ENCODE measurements around the gene FICD.
A peak's percentile ranks its signal among the peaks of the same experiment; 100 is the strongest.
"Not testable (repeated sequence)": the region's sequence is repeated elsewhere in the genome, so short reads cannot be mapped to it uniquely, and the experiment has no call there.

The FICD gene

DNA sequence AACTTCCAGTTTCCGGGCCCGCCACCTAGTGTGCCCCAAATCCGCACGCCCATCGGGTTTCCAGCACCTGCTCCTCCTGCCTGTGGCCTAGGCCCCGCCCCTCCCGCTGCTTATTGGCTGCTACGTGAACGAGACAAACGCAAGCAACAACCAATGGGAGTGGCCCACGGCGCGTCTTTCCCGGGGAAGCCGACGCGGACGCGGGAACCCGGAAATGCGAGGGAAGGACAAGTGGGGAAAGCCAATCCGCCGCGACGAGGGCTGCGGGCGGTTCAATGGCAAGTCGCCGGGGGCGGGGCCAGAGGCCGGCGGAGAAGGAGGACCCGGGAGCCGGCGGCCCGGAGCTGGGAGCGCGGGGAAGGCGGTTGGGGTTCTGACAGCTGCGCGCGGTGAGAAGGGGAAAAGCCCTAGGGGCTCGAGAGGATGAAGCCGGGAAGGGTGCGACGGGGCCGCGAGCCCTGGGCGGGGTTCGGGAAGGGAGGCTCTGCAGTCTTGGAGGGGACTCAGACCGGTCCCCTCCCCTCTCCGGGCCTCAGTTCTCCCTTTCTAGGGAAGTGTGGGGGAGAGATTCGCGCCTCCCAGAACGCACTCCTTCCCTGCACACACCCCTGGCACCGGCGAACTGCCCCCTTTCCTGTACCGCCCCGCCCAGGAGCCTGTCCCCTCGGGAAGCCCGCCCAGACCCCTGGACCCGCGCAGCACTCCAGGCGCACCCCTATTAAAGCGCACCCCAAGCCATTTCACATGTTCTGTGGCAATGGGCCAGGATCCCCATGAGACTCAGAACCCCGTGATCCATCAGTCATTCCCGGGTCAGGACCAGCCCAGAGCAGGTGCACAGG is at the start of gene FICD:
TSS of gene FICD (plus strand) at position 305 of the 842 bp plus-strand sequence. CDS start 1,696 bp downstream, outside the sequence.
- DNase-seq (ENCODE audit: low read depth in 2 of 3, low spot score in 1 of 3) = peak; percentile 99 to 100 (median 99)

DNA sequence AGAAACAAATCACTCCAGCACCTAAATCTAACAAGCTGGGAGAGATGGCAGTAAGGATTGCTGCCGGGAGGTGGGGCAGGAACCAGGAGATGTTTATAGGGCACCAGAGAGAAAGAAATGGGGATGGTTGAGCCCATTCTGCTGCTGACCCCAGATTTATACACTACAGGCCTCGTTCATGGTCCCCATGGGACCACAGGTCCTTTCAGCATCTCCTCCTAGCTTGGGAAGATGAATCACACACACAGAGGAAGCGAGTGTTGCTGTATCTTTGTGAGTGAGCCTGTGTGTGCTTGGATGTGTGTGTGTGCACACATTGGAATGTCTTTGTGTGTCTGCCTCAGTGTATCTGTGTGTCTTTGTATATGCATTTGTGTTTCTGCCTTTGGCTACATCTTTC is 49.7 kb upstream of the FICD start:
- no peak for DNase-seq (ENCODE audit: low read depth in 2 of 3, low spot score in 1 of 3)

DNA sequence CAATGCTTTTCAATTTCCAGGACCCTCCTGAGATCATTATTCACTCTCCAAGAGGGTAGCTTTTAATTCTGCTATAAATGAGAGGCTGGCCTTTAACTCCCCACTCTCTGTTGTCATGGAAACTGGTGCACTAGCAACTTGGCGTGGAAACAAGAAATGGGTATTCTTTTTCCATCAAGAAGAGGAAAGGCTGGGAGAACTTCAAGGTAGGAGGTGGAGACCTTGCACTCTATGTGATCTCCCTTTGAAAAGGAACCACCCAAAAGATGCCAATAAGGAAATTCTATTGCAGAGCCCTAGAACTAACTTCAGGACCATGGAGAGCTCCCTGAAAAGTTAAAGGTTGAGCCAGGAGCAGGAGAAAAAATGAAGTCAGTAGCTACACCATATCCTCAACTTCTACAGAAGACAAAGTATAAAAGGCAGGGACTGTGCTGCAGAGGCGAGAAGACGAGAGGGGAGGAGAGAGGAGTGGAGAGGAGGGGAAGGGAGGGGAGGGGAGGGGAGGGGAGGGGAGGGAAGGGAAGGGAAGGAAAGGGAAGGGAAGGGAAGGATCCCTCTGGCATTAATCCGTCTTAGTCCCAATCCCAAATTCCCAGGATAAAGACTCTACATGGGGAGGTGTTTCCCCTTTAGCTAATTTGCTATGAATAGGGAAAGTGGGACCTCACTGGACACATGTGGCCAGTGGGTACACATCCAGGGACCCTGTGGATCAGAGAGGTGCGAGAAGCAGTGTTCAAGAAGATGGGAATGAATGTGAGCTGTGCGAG is 46.7 kb upstream of the FICD start:
- peak in 1 of 3 donors; percentile 24 for DNase-seq (ENCODE audit: low read depth in 2 of 3, low spot score in 1 of 3)

DNA sequence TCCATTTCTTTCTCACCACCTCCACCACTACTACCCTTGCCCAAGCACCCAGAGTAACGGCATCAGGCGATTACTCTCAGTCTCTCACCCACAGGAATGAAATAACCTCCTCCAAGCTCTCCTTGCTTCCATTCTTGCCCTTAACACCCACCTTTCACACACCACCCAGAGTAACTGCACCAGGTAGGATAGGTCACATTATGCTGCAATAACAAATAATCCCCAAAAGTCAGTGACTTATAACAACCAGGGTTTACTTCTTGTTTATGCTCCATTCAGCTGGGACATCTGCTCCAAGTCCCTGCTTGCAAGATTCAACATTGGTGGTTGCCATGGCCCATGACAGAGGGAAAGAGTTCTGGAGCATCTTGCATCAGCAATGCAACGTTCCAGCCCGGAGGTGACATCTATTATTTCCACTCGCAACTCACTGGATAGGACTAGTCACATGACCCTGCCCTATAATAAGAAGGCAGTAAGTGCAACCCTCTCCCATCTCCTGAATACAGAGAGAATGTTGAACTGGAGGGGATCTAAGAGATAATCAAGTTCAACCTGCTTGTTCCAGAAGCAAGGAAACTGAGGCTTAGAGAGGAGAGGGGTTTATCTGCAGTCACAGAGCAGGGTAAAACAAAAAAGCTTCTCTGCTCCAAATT is 41.5 kb upstream of the FICD start:
- DNase-seq (ENCODE audit: low read depth in 2 of 3, low spot score in 1 of 3) = no peak

DNA sequence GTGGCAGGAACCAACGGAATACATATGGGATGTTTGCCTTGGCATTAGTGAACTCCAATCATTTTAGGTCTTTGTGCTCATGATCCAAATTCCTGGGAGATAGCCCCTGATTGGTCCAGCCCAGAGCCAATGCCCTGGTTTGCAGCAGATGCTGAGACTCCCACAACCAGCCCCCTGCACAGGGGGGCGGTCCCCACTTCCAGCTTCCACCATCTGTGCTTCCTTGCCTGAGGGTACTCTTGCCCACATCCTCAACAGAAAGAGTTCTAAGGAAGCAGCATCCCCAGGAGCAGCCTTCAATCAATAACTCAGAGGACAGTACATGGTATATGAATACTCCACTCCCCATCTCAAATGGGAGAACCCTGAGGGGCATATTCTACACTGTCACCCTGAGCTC is 39.7 kb upstream of the FICD start:
- DNase-seq (ENCODE audit: low read depth in 2 of 3, low spot score in 1 of 3) = no peak

DNA sequence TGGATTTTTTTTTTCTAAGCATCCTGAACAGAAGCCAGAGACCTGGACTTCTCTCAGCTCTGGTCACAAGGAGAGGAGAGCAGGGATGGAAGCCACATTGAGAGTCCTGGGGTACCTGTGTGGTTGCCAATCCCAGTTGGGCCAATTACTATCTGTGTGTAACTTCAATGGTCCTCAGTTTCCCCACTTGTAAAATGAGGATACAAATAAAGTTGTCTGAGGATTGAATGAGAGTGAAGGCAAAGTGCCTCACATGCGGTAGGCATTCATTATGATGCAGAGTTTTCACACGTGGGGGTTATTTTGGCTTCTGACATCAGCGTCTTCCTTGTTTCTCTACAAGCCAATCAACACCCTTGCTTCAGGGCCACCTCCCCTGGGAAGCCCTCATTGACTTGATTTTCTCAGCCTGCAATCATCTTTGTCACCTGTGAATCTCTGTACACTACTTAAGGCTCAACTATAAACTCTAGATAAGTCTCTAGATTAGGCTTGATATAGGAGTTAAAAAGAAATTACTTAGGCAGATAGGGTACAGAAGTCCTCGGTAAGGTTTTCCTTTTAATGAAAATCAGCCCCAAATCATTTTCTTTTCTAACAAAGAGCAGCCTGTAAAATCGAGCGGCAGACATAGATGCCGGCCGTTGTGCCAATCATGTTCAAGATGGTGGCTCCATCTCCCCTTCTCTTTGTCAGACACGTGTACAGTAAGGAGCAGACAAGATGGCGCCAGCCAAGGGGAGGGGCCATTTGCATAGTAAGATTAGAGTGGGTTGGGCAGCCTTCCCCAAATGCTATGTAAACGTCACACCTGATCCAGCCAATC is 37.8 kb upstream of the FICD start:
- DNase-seq (ENCODE audit: low read depth in 2 of 3, low spot score in 1 of 3) = no peak

DNA sequence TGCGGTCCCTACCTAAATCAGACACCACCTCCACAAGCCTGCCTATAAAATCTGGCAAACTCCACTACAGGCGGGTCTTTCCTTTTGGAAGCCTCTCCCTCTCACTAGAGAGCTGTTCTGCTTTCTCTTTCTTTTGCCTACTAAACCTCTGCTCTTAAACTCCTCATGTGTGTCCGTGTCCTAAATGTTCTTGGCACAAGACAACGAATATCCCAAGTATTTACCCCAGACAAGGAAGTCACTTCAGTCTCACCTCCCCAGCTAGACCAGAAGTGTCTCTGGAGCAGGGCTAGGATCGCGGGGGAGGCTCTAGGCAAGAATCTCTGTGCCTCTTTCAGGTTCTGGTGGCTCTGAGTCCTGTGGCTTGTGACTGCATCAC is 37.2 kb upstream of the FICD start:
- no peak for DNase-seq (ENCODE audit: low read depth in 2 of 3, low spot score in 1 of 3)

DNA sequence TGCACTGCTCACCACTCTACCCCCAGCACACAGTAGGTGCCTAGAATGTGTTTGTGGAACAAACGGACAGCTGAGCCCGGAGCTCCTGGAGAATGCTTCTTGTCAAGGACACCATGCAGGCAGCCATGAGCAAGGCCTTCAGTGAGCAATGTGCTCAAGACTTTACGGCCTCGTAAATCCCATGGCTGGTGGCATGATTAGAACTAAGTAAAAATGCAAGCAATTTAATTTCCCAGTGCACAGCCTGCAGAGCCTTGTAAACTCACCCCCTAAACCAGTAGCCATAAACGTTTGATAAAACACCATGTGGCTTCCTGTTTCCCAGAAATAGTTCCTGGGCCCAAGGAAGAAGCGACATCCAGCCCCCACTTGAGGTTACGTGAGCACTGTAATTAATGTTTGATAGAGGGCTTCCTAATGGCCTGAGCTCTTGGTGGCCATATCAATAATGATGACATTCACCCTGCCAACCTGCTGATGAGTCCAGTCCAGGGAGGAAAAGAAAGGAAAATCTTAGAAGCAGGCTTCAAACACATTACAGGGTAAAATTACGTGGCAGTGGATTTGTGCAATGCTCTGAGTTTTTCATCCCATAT is 36.4 kb upstream of the FICD start:
- DNase-seq (ENCODE audit: low read depth in 2 of 3, low spot score in 1 of 3) = no peak

DNA sequence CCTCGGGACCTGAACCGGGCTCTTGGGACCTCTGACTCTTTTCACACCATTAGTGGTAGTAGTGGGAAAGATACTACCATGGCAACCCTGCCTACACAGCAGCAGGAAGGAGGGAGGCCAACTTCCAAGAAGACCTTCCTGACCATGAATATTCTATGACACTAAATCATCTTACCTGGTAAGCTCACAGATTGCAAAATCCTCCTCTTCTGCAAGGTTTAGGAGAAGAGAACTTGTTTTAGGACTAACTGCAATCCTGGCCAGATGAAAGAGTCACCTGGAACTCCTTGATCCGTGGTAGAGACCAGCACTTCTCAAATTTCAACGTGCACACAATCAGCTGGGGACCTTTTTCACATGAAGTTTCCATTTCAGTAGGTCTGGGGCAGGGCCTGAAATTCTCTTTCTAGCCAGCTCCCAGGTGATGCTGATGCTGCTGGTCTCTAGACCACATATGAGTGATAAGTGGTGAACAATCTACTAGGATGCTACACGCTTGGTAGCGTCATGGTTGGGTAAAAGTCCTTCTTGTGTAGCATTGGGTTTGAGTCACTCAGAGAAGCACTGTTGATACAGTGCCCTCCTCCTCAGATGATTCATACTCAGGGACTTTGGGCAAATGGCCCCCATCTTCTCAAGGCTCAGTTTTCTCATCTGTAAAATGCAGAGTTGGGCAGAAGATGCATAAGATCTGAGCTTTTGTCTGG is 35.6 kb upstream of the FICD start:
- no peak for DNase-seq (ENCODE audit: low read depth in 2 of 3, low spot score in 1 of 3)

DNA sequence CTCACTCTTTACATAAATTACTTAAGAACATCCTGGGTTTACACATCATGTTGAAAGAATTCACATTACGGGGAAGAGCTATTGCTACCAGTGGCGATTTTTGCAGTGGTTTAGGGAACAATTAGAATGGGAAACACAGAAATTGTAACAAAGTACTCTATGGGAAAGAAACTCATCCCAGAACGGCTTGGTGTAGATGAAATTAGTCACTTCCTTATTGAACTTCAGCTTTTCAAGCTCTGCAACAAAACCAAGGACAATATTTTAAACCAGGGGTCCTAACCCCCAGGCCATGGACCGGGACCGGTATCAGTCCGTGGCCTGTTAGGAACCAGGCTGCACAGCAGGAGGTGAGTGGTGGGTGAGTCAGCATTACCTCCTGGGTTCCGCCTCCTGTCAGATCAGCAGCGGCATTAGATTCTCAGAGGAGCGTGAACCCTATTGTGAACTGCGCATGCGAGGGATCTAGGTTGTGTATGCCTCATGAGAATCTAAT is 32.3 kb upstream of the FICD start:
- no peak for DNase-seq (ENCODE audit: low read depth in 2 of 3, low spot score in 1 of 3)

DNA sequence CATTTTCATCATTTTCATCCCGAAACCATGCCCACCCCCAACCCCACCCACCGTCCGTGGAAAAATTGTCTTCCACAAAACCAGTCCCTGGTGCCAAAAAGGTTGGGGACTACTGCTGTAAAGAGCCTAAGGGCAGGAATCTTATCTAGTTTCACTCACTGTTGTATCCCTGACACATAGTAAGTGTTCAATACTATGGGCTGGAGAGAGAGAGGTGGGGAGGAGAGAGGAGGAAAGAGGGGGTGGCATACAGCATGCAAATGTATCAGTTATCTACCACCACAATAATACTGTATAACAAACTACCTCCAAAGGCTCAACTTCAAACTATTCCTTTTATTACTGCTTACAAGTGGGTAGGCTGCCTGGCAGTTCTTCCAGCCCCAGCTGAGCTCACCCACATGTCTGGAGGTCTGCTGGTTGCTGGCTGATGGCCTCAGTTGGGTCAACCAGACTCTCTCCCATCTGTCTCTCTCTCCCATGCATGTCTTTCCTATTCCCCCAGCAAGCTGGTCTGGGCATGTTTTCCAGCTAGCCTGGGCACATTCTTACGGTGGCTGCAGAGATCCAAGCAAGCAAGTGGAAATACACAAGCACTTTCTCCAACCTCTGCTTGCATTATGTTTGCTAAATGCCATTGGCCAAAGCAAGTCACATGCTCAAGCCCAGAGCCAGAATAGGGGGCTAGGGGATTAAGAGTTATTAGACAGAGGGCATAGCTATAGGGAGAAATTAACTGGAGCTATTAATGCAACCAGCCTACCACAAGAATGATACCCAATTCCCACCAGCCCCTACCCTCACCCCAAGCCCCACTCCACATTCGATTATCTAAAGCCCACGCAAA is 31.6 kb upstream of the FICD start:
- no peak for DNase-seq (ENCODE audit: low read depth in 2 of 3, low spot score in 1 of 3)

DNA sequence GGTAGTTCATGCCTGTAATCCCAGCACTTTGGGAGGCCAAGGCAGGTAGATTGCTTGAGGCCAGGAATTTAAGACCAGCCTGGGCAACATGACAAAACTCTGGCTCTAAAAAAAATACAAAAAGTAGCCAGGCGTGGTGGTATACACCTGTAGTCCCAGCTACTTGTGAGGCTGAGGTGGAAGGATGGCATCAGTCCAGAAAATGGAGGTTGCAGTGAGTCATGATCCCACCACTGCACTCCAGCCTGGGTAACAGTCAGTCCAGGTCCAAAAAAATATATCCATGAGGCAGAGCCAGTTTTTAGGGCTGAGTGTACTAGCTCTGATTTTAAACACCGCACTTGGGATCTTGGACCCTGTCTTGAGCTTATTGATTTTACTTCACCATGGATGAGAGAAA is 30.6 kb upstream of the FICD start:
- DNase-seq (ENCODE audit: low read depth in 2 of 3, low spot score in 1 of 3) = no peak

DNA sequence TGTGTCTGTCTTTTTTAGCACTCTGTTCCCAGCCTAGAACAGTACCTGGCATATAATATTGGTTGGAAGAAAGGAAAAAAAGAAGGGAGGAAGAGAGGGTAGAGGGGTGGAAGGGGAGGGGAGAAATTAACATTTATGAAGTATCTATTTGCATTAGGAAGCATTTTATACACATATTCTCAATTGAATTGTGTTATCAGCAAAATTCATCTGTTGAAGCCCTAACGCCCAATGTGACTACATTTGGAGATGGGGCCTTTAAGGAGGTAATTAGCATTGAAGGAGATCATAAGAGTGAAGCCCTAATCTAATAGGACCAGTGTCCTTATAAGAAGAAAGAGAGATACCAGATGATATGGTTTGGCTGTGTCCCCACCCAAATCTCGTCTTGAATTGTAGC is 30.2 kb upstream of the FICD start:
- DNase-seq (ENCODE audit: low read depth in 2 of 3, low spot score in 1 of 3) = no peak

DNA sequence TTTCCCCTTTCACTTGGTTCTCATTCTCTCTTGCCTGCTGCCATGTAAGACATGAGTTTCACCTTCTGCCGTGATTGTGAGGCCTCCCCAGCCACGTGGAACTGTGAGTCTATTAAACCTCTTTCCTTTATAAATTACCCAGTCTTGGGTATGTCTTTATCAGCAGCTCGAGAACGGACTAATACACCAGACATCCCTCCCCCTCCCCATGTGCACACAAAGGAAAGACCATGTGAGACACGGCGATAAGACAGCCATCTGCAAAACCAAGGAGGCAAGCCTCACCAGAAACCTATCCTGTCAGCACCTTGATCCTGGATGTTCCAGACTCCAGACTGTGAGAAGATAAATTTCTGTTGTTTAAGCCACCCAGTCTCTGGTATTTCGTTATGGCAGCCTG is 29.7 kb upstream of the FICD start:
- DNase-seq (ENCODE audit: low read depth in 2 of 3, low spot score in 1 of 3) = not testable (repeated sequence)

DNA sequence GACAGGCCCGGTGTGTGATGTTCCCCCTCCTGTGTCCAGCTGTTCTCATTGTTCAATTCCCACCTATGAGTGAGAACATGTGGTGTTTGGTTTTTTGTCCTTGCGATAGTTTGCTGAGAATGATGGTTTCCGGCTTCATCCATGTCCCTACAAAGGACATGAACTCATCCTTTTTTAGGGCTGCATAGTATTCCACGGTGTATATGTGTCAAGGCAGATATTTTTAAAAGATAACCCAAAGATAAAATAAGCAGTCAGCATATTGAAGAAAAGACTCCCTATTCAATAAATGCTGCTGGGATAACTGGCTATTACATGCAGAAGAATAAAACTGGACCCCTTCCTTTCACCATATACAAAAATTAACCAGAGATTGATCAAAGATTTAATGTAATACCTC is 28.0 kb upstream of the FICD start:
- DNase-seq (ENCODE audit: low read depth in 2 of 3, low spot score in 1 of 3) = not testable (repeated sequence)

DNA sequence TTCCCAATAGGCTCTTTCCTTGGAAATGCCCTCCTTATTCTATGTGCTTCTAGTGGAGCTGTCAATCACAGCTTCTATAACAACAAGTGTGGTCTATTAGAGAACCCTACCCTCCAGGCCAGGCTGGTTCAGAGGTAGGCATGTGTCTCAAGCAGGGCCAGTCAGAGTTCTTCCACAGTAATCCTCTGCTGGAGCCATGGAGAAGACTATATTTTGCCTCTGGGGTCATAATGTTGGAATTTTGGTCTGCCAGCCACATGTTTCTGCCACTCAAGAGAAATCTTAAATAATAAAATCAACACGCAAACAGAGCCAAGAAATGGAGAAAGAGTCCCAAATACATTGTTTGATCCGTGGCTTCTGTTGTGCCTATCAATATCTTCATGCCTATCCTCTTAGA is 23.8 kb upstream of the FICD start:
- no peak for DNase-seq (ENCODE audit: low read depth in 2 of 3, low spot score in 1 of 3)

DNA sequence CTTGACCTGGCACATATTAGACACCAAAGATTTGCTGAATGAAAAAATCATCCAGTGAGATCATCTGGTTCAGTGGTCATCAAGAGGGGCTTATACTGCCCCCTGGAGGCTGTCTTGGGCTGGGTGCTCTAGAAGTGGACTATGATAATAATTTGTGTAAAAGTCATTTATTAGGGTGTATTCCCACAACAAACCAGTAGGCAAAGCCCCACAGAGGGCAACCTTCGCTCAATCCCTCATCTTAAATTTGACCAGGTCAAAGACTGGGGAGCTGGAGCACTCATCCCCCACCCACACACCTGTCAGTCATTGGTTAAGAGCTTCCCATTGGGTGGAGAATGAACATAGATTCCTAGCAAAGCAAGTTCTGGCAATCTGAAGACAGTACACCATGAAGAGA is 20.0 kb upstream of the FICD start:
- peak in 1 of 3 donors; percentile 12 for DNase-seq (ENCODE audit: low read depth in 2 of 3, low spot score in 1 of 3)

DNA sequence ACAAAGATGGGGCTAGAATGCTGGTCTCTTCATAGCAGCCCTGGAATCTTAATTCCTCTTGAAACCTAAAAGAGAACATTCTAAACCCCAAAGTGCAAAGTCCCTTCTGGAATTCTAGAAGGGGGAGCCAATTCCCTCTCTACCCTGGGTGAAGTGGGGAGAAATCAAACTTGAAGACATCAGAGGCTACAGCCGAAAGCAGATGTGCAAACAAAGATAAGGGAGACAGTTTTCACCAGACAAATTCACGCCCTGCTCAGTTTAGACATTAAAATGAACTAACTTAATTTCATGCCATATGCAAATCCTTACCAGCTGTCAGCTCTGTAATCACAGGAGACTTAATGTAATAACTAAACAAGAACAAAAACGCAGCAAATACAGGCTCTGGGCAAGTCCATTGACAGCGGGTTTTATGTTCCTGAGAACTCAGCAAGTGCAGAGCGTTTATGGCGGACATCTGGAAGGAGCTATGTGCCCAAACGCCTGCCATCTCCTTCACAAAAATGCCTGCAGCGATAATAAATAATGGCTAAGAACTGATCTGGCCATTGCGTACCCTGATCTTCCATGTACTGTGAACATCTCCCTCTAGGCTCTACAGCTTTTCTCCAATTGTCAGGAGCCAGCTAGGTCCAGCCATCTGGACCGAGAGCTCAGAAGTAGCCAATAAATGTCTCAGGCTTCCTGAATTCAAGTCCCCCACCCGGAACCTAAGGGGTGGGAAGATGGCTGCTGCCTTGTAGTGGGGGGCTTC is 19.1 kb upstream of the FICD start:
- DNase-seq (ENCODE audit: low read depth in 2 of 3, low spot score in 1 of 3) = no peak

Data from stimulated activated CD4-positive, alpha-beta T cell treated with anti-CD3 and anti-CD28 coated beads, Interleukin-12 subunit alpha, Interleukin-12 subunit beta, amount 100 ng/mL, for 48 hours (primary cell).